Epithelial cell of alveolus of lung (primary cell): ENCODE data around the gene PRKCI. TPM values are rescaled to one million over a fixed set of nuclear protein-coding genes. Genes with fewer than 3 reads are reported as not detected.

Experiments used
- total RNA-seq: library from RNA; depleted of rRNA; stranded (reverse); fragments of >200 nt; gene quantifications from 2 replicates; pipeline ENCODE4 v1.2.1, GENCODE V29; 2015

Gene PRKCI
- total RNA-seq = 34.9 and 40.6 TPM in 2 replicates

GRCh38 chr3:170221924-170222646 is at the start of gene PRKCI:
TSS of gene PRKCI (plus strand) at chr3:170222424. CDS start at chr3:170222670, 246 bp downstream.

GRCh38 chr3:170180908-170181885 is 41.0 kb upstream of the PRKCI start, which contains the start of gene PHC3:
TSS of gene PHC3 (minus strand) at chr3:170181733. CDS start at chr3:170181715, 18 bp downstream.

Other genes starting within 250 kb of the PRKCI start
- 0.39 TPM in 1 of 2 replicates, not detected in the other for gene GPR160, start 184.4 kb upstream of the PRKCI start, total RNA-seq
- gene PHC3, start 40.7 kb upstream of the PRKCI start, total RNA-seq = 14.5 and 55.4 TPM in 2 replicates
- gene SKIL, start 135.3 kb downstream of the PRKCI start, total RNA-seq = 41.1 and 57.4 TPM in 2 replicates
- 24.8 and 386 TPM in 2 replicates for gene CLDN11, start 196.4 kb downstream of the PRKCI start, total RNA-seq